HG03139 (cell line): ENCODE data around the gene MYG1.

ENCODE experiments used
- ATAC-seq: cut with Tn5 transposase; IDR thresholded peaks from one replicate; pipeline ENCODE4 v1.9.1; 2021; ENCODE audit not compliant: unreplicated experiment

Gene MYG1, protein sequence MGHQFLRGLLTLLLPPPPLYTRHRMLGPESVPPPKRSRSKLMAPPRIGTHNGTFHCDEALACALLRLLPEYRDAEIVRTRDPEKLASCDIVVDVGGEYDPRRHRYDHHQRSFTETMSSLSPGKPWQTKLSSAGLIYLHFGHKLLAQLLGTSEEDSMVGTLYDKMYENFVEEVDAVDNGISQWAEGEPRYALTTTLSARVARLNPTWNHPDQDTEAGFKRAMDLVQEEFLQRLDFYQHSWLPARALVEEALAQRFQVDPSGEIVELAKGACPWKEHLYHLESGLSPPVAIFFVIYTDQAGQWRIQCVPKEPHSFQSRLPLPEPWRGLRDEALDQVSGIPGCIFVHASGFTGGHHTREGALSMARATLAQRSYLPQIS

DNA sequence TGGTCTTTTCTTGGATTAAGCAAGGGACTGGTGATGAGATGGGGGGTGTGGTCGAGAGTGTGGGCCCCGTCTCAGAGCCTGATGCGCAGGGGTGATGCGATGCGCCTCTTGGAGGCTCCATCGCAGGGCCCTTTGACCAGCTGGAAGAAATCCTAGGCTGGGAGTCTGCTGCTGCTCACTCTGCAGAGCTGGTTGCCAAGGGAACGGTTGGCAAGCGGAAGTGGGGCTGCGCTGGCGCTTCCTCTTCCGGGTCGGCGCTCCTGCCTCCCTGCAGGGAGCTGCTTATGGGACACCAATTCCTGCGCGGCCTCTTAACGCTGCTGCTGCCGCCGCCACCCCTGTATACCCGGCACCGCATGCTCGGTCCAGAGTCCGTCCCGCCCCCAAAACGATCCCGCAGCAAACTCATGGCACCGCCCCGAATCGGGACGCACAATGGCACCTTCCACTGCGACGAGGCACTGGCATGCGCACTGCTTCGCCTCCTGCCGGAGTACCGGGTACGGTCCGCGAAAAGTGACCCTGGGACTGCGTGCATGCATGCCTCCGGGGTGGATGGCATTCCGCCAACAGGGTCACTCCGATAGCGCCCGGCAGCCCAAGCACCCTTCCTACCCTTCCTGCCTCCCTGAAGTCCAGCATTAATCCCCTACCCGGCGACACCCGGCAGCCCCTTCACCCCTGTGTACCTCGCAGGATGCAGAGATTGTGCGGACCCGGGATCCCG, at the start of gene MYG1:
MYG1 (plus strand) TSS at position 242 of the 727 bp plus-strand sequence; CDS start at position 285, 43 bp downstream.
- ATAC-seq, result peak; percentile 67

DNA sequence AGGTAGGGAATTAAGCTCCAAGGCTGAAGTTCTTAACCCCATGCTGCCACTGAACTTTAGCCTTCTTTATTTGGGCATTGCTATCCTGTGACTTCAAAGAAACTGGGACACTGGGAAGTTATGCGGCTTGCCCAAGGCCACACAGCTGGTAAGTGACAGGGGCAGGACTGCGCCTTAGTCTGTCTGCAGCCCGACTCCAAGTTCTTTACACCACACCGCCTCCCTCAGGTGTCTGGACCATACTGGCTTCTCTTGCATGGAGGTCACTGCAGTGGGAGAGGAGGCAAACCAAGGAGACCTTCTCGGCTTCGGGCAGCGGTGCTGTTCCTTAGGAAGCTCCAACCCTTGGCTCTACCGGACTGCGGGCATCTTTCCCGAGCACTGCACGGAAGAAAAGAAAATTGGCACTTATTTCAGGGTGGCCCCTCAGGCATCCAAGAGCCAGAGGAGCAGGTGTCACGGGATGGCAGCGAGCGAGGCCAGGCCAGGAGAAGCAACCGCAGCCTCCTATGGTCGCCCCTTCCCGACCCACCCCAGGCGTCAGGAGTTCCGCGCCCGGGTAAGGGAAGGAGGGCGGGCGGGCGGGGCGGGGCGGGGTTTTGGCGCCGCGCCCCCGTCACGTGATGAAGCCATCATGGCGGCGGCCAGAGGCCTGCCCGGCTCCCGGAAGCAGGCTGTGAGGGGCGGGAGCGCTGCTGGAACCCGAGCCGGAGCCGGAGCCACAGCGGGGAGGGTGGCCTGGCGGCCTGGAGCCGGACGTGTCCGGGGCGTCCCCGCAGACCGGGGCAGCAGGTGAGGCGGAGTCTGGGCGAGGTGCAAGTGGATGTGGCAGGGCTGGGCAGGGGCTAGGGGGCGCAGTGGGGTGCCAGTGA, 47.8 kb upstream of the MYG1 start:
- peak; percentile 69 for ATAC-seq

DNA sequence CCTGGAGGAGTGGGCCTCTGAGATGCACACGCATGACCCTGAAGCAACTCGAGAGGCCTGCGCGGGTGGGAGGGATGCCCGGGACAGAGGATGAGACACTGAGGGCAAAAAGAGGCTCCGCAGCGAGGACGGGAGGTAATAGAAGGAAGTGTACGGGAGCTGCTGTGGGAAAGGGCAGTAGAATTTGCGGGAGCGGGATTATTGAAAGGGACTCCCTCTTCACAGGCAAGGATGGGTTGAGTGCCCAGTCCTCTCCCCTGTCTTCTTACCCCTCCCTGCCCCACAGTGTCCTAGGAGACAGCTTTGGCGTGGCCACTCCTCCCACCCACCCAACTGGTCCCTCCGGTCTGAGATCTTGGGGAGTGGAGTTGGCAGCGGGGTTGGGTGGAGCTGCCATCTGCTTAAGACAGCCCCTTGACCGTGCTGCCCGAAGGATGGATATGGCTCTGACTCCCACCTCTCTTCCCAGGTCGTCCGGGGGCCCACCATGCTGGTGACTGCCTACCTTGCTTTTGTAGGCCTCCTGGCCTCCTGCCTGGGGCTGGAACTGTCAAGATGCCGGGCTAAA, 47.1 kb upstream of the MYG1 start:
- no peak for ATAC-seq

DNA sequence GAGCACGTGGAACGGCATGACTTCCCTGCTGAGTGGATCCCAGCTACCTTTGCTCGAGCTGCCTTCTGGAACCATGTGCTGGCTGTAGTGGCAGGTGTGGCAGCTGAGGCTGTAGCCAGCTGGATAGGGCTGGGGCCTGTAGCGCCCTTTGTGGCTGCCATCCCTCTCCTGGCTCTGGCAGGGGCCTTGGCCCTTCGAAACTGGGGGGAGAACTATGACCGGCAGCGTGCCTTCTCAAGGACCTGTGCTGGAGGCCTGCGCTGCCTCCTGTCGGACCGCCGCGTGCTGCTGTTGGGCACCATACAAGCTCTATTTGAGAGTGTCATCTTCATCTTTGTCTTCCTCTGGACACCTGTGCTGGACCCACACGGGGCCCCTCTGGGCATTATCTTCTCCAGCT, 46.2 kb upstream of the MYG1 start:
- no peak for ATAC-seq

DNA sequence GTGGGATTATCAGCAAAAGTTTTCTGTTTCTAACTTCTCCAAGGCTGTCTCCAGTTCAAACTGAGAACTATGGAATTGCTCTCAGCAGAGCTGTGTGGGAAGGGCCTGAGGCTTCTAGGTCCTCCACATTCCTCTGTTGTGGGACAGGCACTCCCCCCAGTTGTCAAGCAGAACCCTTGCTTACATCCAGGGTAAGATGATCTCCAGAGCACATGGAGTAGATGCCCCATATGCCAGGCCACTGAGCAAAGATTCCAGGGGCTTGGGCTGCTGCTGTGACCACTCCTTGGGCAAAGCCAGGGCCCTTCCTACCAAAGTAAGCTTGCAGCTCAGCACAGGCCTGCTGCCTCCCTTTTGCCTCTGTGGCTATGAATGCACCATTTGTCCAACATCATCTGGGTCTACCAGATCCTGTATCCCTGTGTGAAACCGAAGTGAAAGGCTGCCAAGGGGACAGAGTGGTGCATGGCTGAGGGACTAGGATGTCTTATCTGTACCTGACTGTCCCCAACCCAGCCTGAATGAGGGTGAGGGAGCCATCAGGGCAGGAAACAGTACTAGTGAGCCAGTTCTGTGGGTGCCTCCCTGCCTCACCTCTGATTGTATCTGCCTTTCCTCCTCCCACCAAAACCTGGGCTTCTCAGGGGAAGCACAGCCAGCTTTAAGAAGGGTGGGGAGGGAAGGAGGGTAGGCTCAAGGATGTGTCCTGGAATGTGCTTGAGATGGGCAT, 44.5 kb upstream of the MYG1 start:
- ATAC-seq, result no peak

DNA sequence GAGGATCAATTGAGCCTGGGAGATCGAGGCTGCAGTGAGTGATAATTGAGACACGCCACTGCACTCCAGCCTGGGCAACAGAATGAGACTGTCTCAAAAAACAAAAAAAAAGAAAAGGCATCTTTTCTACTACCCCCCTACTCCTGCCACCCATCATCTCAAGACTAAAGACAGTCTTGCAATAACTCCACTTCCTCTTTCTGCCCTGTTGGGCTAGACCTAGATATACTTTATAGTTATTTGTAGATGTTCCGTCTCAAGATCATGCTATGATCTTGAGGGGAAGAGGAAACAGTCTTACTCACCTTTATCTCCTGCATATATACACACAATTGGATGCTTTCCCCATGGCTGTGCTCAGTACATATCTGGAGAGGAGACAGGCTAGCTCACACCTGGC, 43.5 kb upstream of the MYG1 start:
- no peak for ATAC-seq

DNA sequence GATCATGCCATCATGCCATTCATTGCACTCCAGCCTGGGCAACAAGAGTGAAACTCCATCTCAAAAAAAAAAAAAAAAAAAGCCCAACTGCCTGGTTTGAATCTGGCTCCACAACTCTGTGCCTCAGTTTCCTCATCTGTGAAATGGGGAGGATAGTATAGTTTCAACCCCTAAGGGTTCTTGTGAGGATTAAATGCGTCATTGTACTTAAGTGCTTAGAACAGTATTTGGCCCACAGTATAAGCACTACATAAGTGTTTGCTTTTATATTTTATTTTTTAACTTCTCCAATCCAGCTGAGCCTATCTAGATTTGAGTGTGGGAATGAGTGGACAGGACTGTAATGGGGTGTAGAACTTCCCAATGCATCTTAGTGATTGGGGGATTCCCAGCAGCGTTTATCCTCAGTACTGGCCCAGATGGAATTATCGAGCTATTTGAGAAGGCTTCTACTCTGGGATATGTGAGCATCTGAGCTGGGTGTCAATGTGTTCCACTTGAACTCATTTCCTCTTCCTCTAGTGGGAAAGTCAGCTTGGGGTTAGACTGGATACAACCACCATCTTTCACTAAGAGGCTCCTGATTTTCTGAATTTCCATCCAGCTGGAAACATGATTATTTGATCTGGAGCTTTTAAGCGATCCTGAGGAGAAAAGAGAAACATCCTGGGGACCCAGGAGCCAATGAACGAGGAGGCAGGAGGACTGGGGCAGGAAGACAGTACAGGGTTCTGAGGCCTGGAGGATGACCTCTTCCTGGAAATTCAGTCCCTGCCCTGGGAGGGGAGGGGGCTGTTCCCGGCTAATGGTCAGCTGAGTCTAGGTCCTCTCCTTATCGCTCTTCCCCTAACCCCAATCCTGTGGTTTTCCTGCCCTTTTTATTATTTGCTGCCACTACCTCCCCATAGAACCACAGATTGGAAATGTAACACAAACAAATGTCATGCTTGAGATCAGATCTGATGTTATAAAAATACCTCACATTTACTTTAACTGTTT, 40.7 kb upstream of the MYG1 start:
- ATAC-seq, result no peak

DNA sequence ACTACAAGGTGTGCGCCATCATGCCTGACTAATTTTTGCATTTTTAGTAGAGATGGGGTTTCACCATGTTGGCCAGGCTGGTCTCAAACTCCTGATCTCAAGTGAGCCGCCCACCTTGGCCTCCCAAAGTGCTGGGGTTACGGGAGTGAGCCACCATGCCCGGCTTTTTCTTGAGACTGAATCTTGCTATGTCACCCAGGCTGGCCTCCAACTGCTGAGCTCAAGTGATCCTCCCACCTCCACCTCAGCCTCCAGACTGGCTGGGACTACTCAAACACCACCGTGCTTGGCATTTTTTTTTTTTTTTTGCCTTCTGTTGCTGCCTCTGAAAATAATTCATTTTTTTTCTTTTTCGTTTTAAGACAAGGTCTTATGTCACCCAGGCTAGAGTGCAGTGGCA, 39.6 kb upstream of the MYG1 start:
- no peak for ATAC-seq

DNA sequence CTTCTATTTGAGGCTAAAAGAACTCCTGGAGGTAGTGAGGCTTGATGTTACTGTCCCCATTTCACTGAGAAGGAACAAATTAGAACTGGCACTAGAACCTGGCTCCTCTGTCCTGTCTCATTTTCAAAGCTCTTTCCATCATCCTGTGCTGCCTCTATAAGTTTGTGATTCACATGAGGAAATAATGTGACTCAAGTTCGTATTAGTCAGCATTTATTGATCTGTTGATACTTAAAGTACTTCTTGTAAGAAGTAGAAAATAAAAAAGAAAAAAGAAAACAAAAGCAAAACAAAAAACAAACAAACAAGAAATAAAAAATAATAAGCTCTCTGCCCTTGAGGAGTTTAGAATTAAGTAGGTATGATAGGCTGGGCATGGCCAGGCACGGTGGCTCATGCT, 33.7 kb upstream of the MYG1 start:
- no peak for ATAC-seq

DNA sequence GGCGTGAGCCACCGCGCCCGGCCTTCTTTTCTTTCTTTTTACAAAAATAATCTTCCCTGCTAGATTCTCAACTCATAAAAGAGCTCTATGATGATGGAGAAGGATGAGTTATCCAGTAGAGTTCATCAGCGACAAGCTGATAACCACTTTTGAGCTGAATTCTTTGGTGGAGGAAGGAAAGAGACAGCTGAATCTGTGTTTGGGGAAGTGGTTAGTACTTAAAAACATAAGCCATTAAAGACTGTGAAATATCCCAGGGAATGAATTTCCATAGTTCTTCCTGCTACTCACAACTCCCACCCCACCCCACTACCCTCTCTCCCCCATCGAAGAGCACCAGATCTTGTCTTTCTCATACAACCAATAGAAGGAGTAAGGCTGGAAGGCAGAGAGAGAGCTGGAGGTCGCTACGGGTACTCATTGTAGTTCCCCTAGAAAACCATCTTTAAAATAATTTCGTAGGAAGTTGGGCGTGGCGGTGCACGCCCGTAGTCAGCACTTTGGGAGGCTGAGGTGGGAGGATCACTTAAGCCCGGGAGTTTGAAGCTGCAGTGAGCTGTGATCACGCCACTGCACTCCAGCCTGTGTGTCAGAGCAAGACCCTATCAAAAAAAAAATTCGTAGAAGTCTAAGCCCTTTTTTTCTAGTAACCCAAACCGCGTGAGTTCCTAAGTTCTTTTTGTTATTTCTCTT, 32.0 kb upstream of the MYG1 start:
- no peak for ATAC-seq

DNA sequence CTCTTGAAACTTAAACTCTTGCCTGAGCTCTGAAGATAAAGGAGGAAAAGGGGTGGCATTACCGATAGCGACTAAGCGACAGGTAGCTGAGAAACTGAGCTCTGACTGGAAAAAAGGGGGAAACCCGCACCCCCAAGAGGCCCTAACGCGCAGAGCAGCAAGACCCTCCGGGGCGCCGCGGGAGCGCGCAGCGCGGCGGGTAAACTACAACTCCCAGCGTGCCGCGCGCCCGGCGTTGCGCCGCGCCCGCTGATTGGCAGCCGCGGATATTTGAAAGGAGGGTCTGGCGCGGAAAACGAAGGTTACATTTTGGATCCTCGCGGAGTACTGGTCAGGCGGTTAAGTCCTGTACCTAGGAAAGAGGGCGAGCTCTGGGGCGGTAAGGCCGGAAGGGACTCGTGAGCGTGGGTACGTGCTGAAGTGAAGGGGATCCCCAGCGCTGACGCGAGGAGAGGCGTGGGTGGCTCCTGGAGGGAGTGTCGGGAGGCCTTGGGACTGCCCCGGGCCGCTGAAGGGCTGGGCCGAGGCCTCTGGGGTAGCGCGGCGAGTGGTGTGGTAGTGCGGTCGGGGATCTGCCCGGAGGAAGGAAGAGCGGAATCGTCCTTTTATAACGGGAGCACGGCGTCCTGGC, 31.4 kb upstream of the MYG1 start, which contains the start of gene ESPL1:
ESPL1 (plus strand) TSS at position 301 of the 631 bp plus-strand sequence. CDS start 468 bp downstream, outside the sequence.
- peak; percentile 66 for ATAC-seq

DNA sequence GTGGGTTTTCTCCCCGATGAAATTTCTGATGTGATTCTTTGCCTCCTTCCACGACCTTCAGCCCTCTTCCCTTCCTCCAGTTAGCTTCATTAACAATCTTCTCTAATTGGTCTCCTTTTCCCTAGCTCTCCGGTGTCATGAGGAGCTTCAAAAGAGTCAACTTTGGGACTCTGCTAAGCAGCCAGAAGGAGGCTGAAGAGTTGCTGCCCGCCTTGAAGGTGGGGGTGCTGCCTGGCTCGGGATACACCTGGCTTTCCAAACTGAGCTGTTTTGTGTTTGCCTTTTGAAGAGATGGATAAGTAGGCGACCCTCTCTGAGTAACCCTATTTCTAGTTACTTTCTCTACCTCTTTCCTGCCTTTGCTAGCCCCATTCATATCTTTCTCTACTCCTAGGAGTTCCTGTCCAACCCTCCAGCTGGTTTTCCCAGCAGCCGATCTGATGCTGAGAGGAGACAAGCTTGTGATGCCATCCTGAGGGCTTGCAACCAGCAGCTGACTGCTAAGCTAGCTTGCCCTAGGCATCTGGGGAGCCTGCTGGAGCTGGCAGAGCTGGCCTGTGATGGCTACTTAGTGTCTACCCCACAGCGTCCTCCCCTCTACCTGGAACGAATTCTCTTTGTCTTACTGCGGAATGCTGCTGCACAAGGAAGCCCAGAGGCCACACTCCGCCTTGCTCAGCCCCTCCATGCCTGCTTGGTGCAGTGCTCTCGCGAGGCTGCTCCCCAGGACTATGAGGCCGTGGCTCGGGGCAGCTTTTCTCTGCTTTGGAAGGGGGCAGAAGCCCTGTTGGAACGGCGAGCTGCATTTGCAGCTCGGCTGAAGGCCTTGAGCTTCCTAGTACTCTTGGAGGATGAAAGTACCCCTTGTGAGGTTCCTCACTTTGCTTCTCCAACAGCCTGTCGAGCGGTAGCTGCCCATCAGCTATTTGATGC, 30.6 kb upstream of the MYG1 start:
- ATAC-seq, result no peak

DNA sequence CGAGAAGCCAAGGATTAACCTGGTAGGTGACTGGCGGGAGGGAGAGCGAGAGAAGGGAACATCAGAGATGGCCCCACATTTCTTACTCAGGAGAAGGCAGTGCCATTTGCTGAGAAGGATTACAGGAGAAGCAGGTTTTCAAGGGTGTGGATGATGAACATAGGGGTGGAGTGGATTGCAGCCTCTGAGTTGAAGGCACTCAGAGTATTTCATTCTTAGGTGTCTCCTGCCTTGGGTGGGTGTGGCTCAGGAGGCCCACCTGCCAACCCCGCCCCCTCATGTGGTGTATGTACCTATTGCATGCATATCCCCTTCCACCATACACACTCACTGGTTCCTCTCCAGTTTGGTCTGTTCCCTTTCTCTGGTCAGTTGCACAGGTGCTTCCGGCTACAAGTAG, 25.1 kb upstream of the MYG1 start:
- ATAC-seq, result no peak

DNA sequence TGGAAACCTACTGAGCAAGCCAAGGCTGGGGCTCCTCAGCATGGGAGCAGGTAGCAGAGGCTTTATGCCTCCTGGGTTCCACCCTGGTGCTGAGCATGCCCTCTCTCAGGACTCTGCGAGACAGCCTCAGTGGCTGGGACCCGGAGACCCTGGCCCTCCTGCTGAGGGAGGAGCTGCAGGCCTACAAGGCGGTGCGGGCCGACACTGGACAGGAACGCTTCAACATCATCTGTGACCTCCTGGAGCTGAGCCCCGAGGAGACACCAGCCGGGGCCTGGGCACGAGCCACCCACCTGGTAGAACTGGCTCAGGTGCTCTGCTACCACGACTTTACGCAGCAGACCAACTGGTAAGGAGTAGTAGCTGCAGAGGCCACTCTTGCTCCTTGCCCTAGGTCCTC, 23.0 kb upstream of the MYG1 start:
- no peak for ATAC-seq

DNA sequence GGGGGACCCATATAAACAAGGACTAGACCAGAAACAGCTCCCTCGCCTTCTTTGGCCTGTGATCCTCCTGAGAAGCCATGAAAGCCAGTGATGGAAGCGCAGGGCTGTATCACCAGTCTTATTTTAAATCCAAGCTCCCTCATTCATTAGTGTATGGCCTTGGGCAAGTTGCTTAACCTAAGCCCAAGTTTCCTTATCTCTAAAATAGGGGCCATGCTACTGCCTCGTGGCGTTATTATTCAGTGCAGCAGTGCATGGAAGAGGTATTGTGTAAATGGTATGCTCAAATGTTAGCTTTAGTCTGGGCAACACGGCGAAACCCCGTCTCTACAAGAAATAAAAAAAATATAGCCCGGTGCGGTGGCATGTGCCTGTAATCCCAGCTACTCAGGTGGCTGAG, 21.5 kb upstream of the MYG1 start:
- no peak for ATAC-seq

DNA sequence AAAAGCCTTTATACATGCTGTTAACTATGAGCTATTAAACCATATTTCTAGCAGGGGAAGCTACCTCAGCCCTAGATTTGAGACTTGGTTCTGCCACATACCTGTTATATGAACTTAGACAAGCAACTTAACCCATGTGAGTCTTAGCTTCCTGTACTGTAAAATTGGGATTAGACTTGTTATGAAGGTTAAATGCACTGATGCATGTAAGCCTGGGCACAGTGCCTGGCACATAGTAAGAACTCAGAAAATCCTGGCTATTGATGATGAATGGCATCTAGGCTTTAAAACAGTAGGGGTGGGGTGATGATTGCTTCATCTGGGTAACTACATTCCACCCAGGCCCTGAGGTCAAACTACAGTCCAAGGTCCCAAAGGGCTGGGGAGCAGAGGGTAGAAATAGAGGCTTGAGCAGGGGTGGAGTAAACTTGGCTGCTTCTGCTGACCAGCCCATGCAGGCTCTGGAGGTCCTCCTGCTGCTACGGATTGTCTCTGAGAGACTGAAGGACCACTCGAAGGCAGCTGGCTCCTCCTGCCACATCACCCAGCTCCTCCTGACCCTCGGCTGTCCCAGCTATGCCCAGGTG, 20.1 kb upstream of the MYG1 start:
- no peak for ATAC-seq
